ENCODE measurements around the gene SLC19A1. TPM values are rescaled to one million over a fixed set of nuclear protein-coding genes. Genes with fewer than 3 reads are reported as not detected.
"Not testable (repeated sequence)": the region's sequence is repeated elsewhere in the genome, so short reads cannot be mapped to it uniquely, and the experiment has no call there.

SLC19A1 gene
- total RNA-seq, 1 donor from 2014 or later = 8.2 TPM

DNA sequence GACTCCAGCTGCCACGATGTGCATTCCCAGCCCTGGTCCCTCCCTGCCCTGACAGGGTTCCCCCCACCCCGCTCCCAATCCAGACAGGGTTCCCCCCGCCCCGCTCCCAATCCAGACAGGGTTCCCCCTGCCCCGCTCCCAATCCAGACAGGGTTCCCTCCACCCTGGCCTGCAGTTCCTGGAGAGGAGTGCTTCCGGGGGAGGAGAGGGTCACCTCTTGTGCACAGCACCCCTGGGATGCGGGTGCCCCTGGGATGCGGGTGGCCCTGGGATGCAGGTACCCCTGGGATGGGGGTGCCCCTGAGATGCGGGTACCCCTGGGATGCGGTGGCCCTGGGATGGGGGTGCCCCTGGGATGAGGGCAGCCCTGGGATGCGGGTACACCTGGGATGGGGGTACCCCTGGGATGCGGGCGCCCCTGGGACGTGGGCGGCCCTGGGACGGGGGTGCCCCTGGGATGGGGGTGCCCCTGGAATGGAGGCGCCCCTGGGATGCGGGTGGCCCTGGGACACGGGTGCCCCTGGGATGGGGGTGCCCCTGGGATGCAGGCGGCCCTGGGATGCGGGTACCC is 36.7 kb upstream of the SLC19A1 start:
- no peak for DNase-seq (ENCODE audit: missing footprints)
- no peak for ATAC-seq
- intact Hi-C loops (cut with DNase I) = no loop called here

DNA sequence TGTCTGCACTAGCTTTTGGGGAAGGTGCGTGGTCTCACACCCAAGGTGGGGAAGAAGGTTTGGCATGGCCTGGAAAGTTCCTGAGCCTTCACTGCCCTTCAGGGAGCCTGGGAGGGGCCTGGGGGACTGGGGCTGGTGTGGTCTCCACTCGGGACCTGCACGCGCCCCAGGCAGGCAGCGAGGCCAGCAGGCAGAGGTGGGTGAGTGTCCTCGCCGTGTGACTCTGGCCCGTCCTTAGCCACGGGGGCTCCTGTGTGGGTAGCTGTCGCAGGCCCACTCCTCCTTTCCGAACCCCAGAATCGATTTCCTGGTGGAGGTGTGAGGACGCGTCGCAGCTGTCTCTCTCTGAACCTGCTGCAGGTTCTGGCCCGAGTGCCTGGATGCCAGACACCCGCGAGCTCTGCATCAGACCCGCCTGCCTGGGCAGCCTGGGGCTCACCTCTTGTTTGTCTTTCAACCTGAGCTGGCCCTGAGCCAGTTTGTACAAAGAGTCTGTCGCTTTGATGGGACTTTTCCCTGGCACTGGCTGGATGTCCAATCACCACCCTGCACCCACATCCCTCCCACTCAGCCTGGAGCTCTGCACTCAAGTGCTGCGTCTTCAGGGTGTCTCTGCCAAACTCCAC is 36.0 kb upstream of the SLC19A1 start:
- DNase-seq (ENCODE audit: missing footprints) (no peak), ATAC-seq (no peak)
- intact Hi-C loops (cut with DNase I) = no loop called here

DNA sequence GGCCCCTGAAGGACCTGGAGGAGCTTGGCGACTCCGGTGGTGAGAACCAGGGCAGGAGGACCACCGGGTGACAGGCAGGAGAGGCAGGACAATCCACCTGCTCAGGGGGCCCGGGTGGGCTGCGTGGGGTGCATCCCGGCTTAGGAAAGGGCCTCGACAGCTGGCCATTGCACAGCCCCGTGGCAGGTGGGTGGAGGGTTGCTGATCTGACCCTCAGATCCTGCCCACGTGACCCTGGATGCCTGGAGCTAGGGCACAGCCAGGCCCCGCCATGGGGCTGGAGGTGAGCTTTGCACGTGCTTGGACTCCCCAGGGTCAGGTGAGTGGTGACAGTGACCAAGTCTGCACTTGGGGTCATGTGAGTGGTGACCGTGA is 35.5 kb upstream of the SLC19A1 start:
- intact Hi-C loops (cut with DNase I) = no loop called here
- no peak for ATAC-seq

DNA sequence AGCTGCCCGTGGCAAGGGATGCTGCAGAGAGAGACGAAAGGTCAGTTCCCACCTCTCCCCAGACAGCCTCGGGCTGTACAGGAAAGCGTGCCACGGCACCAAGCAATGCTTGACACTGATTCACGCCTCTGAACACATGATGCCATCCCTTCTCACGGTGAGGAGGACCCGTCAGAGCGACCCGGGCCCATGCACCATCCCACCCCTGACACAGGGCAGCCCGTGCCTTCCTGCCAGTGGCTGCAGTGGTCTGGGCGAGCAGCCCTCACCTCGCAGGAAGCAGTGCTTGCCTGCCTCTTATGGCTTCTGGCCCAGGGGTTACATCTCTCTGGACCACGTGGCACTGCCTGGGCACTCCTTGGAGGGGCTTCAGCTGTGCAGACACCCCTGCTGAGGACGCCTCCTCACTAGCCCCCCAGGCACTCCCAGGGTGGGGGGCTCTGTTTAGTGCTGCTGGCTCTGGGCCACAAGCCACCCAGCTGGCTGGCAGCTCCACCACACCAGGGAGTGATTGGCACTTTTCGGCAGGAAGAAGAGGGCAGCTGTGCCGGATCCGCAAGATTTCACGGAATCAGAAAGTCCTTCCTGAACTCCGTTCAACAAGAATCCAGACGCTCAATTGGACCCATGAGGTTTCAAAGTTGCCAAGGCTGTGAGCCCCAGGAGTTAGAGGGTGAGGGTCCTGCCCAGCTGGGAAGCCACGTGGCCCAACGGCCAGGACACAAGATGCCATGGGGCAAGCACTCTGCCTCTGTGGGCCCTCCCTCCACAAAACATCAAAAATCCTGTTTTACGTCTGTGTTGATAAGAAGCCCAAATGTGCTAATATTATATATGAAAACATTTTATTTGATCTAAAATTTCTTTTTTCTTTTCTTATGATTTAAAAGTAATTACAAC is 34.8 kb upstream of the SLC19A1 start:
- DNase-seq (ENCODE audit: missing footprints) = no peak
- intact Hi-C loops (cut with DNase I) = no loop called here
- no peak for ATAC-seq

More for the DNA sequence above, 35.5 kb upstream of the SLC19A1 start:
- no peak for DNase-seq (ENCODE audit: missing footprints)

DNA sequence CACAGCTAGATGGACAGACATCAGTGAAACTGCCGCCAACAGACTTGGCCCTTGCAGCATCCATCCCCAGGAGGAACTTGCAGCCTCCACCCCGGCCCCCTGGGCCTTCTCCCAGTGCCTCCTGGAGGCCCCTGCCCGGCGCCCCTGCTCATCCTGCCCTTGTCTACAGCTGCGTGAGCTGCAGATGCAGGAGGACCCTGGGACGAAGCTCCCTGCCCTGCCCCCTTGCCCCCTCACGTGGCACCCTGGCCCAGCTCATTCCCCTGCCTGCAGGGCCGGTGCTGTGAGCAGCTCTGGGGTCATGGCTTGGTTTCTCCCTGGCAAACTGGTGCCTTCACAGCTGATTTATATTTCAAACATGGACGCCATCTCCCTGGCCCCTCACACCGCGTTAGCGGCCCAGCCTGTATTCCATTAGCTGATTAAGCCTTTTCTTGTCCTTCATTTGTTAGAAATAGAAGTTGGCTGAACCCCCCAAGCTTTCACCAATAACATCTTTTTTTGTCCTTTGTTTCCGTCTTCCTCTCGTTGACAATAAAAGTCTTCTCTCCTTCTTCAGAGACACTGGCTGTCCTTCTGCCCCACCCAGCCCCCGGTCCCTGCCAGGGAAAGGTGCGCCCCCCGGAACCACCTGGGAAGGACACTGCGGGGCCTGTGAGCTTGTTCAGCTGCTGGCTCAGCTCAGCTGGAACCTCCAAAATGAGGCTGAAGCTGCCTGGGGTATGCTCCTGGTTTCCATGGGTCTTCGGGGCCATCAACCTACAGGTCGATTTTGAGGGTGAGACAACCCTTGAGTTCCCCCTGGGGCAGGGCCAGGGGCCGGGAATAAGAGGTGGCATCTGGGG is 34.0 kb upstream of the SLC19A1 start:
- ATAC-seq = no peak
- intact Hi-C loops (cut with DNase I) = no loop called here
- DNase-seq (ENCODE audit: missing footprints) = no peak

DNA sequence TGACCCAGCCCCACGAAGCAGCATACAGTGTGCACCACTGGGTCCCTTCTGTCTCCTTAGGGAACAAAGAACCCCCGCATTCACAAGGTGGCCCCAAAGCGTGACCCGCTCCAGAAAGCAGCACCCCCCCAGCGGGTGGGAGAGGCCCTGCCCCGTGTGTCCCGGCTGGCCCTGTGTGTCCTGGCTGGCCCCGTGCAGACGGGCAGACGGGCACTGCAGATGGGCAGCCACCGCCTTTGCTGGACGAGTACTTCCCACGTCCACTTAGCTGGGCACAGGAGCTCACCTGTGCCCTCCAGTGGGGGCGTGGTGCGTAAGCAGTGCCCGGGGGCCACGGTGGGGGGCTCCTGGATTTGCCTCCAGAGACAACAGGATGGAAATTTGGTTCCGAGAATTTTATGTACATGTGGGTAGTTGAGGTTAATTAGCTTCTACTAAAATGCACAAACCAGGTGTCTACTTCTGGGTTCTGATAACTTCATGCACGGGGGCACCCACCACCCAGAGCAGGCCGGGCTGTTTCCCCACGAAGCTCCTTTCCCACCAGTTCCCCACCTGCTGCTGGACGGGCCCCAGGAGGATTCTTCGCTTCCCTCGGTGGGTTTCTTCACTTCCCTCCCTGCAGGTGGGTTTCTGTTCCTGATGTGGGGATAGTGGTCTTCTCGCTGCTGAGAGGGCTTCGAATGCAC is 33.2 kb upstream of the SLC19A1 start:
- intact Hi-C loops (cut with DNase I) = no loop called here
- DNase-seq (ENCODE audit: missing footprints) (no peak), ATAC-seq (no peak)

DNA sequence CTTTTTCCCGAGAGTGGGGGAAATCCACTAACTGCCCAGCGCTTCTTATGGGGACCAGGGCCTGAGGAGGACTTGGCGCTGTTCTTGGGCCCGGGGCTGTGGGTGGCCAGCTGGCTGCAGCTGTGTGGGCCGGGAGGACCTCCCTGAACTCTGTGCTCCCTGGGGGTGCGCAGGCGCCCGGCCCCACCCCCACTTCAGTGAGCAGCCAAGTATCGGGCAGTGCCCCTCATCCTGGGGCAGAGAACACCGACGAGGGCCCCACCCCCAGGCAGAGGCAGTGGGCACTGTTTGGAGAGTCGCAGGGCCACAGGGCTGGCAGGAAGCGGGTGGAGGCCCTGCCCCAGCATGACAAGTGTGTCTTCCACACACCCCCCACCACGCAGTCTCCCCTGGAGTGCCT is 32.5 kb upstream of the SLC19A1 start:
- no peak for ATAC-seq
- no peak for DNase-seq (ENCODE audit: missing footprints)
- intact Hi-C loops (cut with DNase I) = no loop called here

DNA sequence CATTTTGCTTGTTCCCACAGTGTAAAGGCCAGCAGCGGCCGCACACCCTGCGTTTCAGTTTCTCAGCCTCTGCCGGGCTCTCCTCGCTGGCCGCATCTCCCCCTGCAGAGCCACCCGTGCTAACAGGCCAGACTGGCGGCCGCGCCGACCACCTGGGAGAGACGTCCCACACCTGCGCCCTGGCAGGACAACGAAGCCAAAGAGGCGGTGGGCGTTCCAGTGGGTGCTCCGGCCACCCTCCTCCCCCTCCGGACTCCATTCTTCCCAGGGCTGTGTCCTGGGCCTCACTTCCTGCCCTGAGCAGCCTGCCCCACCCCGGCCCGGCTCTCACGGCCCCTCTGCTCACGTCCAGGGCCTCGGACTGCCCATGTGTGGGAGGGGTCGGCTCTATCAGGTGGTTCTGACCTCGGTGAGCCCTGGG is 31.9 kb upstream of the SLC19A1 start:
- DNase-seq (ENCODE audit: missing footprints) (no peak), ATAC-seq (no peak)
- intact Hi-C loops (cut with DNase I) = no loop called here

DNA sequence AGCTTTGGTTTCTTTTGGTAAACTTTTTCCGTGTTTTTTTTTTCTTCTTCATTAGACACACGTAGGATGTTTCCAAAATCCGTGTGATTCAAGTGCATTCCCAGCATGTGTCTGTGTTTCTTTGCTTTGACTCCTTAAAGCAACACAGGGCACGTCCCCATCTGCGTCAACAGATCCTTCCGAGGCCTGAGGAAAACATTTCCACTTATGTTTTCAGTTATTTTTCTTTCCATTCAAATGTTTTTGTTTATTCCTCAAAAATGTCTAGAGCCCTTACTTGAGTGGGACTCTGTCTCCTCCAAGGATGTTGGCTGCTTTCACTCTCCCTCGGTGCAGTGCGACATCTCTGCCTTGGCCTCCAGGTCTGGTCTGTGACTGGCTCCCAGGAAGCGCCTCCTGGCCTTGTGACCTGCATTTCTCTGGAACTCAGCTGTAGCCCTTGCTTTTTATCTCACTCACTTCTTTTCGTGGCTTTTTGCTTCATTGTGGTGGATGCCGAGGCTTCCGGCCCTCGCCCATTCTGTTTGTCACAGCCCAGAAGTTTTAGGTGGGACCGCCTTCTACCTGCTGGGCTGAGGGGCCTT is 31.3 kb upstream of the SLC19A1 start:
- intact Hi-C loops (cut with DNase I) = no loop called here
- DNase-seq (ENCODE audit: missing footprints) (no peak), ATAC-seq (no peak)

DNA sequence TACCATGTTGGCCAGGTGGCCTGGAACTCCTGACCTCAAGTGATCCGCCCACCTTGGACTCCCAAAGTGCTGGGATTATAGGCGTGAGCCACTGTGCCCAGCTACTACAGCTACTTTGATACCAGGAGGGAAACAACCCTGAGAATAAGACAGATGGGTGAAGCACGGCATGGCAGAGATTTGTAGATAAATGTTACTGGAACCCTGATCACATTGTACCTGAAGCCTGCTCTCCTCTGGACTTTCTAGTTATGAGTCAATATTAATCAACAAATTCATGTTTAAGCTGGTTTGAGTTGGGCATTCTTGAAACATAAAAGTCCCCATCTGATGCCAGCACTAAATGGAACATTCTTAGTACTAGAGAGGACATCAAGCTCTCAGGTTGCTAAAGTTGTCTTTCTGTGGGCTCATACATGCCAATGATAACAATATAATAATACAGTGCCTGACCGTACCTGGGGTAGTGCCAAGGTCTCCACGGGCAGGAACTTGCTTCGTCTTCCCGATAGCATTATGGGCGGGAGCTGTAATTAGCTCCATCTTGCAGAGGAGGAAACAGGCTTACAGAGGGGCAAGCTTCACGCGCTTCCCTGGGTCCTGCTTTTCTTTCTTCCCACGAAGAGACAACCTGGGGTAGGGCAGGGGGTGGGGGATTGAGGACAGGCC is 30.7 kb upstream of the SLC19A1 start:
- no peak for DNase-seq (ENCODE audit: missing footprints)
- no peak for ATAC-seq
- intact Hi-C loops (cut with DNase I) = no loop called here

DNA sequence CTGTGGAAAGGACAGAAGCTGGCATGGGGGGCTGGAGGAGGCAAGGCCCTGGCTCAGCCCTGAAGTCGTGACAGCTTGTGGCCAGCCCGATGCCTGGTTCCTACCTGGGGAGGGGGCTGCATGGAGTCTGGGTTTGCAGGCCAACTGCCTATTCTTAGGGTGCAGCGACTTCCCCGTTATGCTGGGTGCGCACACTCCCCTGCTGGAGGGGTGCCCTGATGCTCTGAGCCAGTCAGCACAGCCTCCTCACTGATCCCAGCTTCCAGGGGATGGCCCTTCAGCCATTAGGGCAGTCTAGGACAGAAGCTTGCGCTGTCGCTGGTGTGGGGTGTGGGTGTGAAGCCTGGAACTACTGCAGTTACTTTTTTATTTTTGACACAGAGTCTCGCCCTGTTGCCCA is 30.0 kb upstream of the SLC19A1 start:
- DNase-seq (ENCODE audit: missing footprints) (no peak), ATAC-seq (no peak)
- intact Hi-C loops (cut with DNase I) = no loop called here

DNA sequence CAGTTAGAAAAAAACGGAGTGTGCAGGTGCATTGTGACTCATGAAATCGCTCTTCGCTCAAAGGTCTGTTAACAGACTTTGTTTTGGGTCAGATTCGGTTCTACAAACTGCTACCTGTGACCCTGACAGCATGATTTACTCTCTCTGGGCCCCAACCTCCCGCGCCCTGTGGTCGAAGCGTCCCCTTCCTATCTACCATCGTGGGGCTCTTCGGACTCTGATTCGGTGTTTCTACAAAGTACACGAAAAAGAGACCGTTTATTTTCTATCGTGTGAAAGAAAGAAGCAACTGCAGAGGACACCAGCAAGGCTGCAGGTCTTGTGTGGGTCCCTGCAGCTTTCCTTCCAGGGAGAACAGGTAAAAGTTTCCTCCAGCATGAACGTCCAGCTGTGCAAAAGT is 29.4 kb upstream of the SLC19A1 start:
- intact Hi-C loops (cut with DNase I) = no loop called here
- ATAC-seq = no peak

DNA sequence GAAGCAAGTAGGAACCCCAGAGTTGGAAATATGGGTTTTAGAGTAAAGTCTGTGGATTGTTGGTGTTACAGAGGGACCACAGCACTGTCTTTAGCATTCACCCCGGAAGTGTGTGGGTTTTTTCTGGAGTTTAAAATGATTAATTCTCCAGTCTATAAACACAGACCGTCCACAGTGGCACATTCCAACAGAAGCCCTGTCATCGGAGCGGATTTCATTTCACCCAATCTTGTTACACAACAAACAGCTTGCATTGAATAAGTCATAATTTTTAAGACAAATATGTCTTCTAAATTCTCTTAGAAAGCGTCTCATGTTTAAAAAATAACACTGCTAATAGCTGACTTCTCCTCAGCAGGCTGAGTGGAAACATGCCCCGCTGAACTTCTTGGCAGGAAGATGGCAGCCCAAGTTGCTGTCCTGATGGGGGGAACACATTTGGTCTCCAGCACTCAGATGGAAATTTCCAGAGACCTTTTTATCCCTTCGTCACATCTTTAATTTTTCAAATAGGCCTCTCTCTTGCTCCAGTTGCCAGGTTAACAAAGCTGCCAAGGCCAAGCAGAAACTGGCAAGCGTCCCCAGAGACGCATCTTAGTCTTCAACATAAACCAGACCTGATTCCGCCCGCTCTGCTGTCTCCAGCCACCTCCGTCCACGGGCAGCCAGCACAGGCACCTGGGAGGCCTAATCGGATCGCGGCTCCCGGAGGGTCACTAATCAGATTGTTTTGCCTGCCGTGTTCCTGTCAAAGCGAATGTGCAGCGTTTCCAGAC is 28.8 kb upstream of the SLC19A1 start:
- intact Hi-C loops (cut with DNase I) = no loop called here
- DNase-seq (ENCODE audit: missing footprints) (peak; percentile 45), ATAC-seq (no peak)

More for the DNA sequence above, 29.4 kb upstream of the SLC19A1 start:
- DNase-seq (ENCODE audit: missing footprints) = no peak

DNA sequence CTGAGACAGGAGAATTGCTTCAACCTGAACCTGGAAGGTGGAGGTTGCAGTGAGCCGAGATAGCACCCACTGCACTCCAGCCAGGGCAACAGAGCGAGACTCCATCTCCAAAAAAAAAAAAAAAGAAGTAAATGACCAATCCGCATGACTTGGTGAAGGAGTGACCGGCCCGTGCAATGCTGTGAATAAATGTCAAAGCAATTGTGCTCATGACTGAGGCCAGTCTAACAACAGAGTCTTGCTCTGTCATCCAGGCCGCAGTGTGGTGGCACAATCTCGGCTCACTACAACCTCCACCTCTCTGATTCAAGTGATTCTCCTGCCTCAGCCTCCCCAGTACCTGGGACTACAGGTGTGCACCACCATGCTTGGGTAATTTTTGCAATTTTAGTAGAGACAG is 27.8 kb upstream of the SLC19A1 start:
- ATAC-seq (no peak), DNase-seq (ENCODE audit: missing footprints) (no peak)
- intact Hi-C loops (cut with DNase I) = no loop called here

DNA sequence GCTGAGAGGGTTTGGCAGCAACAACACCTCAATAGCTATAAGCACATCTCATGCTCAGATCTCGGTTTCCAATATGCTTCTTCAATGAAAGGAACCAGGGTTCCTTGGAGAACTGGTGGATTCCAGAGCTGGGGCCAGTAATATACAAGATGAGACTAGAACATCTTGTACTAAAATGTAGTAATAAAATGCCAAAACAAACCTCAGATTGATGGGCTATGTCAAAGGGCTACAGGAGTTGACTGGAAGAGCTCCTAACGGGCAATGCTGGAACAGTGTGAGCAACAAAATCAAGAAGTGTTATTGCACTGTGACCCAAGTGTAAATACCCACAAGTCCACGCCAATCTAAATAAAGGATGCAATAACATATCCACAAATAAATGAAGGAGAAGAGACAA is 26.1 kb upstream of the SLC19A1 start:
- no peak for ATAC-seq
- intact Hi-C loops (cut with DNase I) = no loop called here
- no peak for DNase-seq (ENCODE audit: missing footprints)

DNA sequence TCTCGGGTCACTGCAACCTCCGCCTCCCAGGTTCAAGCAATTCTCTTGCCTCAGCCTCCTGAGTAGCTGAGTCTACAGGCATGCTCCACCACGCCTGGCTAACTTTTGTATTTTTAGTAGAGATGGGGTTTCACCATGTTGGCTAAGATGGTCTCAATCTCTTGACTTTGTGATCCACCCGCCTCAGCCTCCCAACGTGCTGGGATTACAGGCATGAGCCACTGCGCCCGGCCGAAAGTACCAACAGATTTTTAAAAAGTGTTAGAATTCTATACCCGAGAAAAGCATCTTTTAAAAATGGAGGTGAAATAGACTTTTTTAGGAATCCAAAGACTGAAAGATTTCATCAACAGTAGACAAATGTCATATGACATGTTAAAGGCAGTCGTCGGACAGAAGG is 21.9 kb upstream of the SLC19A1 start:
- intact Hi-C loops (cut with DNase I); ATAC-seq; DNase-seq (ENCODE audit: missing footprints): not testable (repeated sequence)

DNA sequence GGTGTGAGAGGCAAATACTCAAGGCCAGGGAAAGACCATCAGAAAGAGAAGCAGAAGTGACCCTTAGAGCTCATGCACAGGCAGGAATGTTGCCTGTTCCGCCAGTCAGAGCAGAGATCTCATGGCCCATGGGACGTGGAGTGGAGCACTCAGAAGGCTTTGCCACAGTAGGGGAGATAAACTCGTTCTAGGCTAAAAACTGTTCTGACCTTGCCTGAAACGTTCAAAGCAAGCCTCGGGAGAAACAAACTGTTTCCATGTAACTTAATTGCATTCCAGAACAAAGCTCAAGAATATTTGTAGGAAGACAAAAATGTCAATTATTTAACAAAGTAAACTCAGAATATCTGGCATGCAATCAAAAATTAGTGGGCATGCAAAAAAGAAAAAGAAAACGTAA is 20.7 kb upstream of the SLC19A1 start:
- ATAC-seq (no peak), DNase-seq (ENCODE audit: missing footprints) (no peak)
- intact Hi-C loops (cut with DNase I) = no loop called here
